ENCODE data around the gene PRKG1.

PRKG1 gene

GRCh38 chr10:52313933-52314821 lies 1239.9 kb downstream of the PRKG1 start, which contains the start of gene DKK1:
DKK1 (plus strand) TSS chr10:52314281; CDS start chr10:52314435, 154 bp downstream.
- peak; percentile 13 for DNase-seq

GRCh38 chr10:52314822-52315552 lies 1240.7 kb downstream of the PRKG1 start:
- DNase-seq = no peak

- no peak for DNase-seq
Observed at GRCh38 chr10:52316001-52316400, 1241.7 kb downstream of the PRKG1 start.

GRCh38 chr10:52316500-52316899 lies 1242.2 kb downstream of the PRKG1 start:
- DNase-seq = no peak

GRCh38 chr10:52318136-52318701 lies 1243.9 kb downstream of the PRKG1 start:
- no peak for DNase-seq

GRCh38 chr10:52318822-52319464 lies 1244.7 kb downstream of the PRKG1 start:
- no peak for DNase-seq

- DNase-seq = no peak
Observed at GRCh38 chr10:52319926-52320325, 1245.6 kb downstream of the PRKG1 start.

- no peak for DNase-seq
Observed at GRCh38 chr10:52322323-52322722, 1248.0 kb downstream of the PRKG1 start.

- no peak for DNase-seq
Observed at GRCh38 chr10:52322936-52323335, 1248.6 kb downstream of the PRKG1 start.

- no peak for DNase-seq
Observed at GRCh38 chr10:52326382-52326781, 1252.1 kb downstream of the PRKG1 start.

GRCh38 chr10:52331638-52332364 lies 1257.5 kb downstream of the PRKG1 start:
- DNase-seq = no peak

GRCh38 chr10:52332815-52333214 lies 1258.5 kb downstream of the PRKG1 start:
- no peak for DNase-seq

GRCh38 chr10:52334595-52334994 lies 1260.3 kb downstream of the PRKG1 start:
- DNase-seq = no peak

GRCh38 chr10:52335665-52336064 lies 1261.4 kb downstream of the PRKG1 start:
- DNase-seq = no peak

- DNase-seq = no peak
Observed at GRCh38 chr10:52337225-52337624, 1262.9 kb downstream of the PRKG1 start.

- DNase-seq = no peak
Observed at GRCh38 chr10:52343439-52343838, 1269.2 kb downstream of the PRKG1 start.

GRCh38 chr10:52346394-52347326 lies 1272.4 kb downstream of the PRKG1 start:
- no peak for DNase-seq

- no peak for DNase-seq
Observed at GRCh38 chr10:52347327-52347667, 1273.0 kb downstream of the PRKG1 start.
